H1 (cell line): Measurements from ENCODE around the gene PPP4R4.

Experiments used
- ATF2 ChIP-seq: IDR thresholded peaks from 2 replicates; pipeline ENCODE4 v1.6.1; 2012; ENCODE audit warnings: low read length, inconsistent platforms
- ATF3 ChIP-seq: IDR thresholded peaks from 2 replicates; pipeline ENCODE4 v1.6.1; 2011; ENCODE audit warnings: low read depth, mild to moderate bottlenecking, low read length; ENCODE audit not compliant: insufficient read depth
- BCL11A ChIP-seq, 2 experiments: IDR thresholded peaks; one replicate each; pipeline ENCODE4 v1.6.1; 2011; ENCODE audit warnings: low read depth in 2 of 2, low read length in 2 of 2, mild to moderate bottlenecking in 2 of 2
- CTCF ChIP-seq, 3 experiments: IDR thresholded peaks; 1 replicate in 2 of 3; 2 replicates in 1 of 3; pipeline versions ENCODE4 v1.5.1 to v1.6.1; 2011; ENCODE audit warnings: low read length in 3 of 3, mild to moderate bottlenecking in 3 of 3, inconsistent platforms in 2 of 3, low read depth in 1 of 3, moderate library complexity in 1 of 3; ENCODE audit not compliant: insufficient read depth in 1 of 3; ENCODE audit errors: control extremely low read depth in 1 of 3
- E2F6 ChIP-seq: IDR thresholded peaks from 2 replicates; pipeline ENCODE4 v1.6.1; 2012; ENCODE audit warnings: inconsistent platforms
- JUN ChIP-seq: IDR thresholded peaks from 2 replicates; pipeline ENCODE4 v1.6.1; 2011; ENCODE audit warnings: low read depth, mild to moderate bottlenecking, improper control_type of control experiment, low read length
- JUND ChIP-seq: IDR thresholded peaks from 2 replicates; pipeline ENCODE4 v1.6.1; 2011; ENCODE audit warnings: mild to moderate bottlenecking, improper control_type of control experiment, low read length
- KDM1A ChIP-seq: fragments of 200-600, 300-600 bp; sonication (generic); IDR thresholded peaks from 2 replicates; pipeline ENCODE4 v1.7.1; 2016; ENCODE audit warnings: mild to moderate bottlenecking, low read length, borderline replicate concordance
- KDM5A ChIP-seq: fragments of 200-600 bp; IDR thresholded peaks from 2 replicates; pipeline ENCODE4 v1.7.1; 2012; ENCODE audit warnings: mild to moderate bottlenecking, low read length, inconsistent platforms, mixed read lengths
- POLR2A ChIP-seq, 2 experiments: IDR thresholded peaks; 1 replicate in 1 of 2; 2 replicates in 1 of 2; pipeline ENCODE4 v1.6.1; 2011; ENCODE audit warnings: low read depth in 2 of 2, low read length in 2 of 2, mild to moderate bottlenecking in 2 of 2; ENCODE audit errors: control extremely low read depth in 1 of 2
- RBBP5 ChIP-seq: IDR thresholded peaks from 2 replicates; pipeline ENCODE4 v1.7.1; 2012; ENCODE audit warnings: low read depth, mild to moderate bottlenecking, inconsistent platforms, low read length, moderate library complexity, borderline replicate concordance
- YY1 ChIP-seq: IDR thresholded peaks from 2 replicates; pipeline ENCODE4 v1.6.1; 2011; ENCODE audit warnings: low read depth, mild to moderate bottlenecking, low read length

- no peak for TF ChIP-seq RBBP5
- TF ChIP-seq JUN = no peak
- TF ChIP-seq JUND = no peak
- TF ChIP-seq POLR2A (IDR thresholded peaks at IDR 0.05; ENCODE audit: control extremely low read depth in 1 of 2, low read depth in 2 of 2, low read length in 2 of 2) = no peak
- TF ChIP-seq YY1 = no peak
- TF ChIP-seq ATF2 = no peak
- TF ChIP-seq KDM1A = no peak
- TF ChIP-seq CTCF (IDR thresholded peaks at IDR 0.05; ENCODE audit: control extremely low read depth in 1 of 3, insufficient read depth in 1 of 3, low read depth in 1 of 3, low read length in 3 of 3) = no peak
- no peak for TF ChIP-seq E2F6
- no peak for TF ChIP-seq KDM5A
- no peak for TF ChIP-seq BCL11A (IDR thresholded peaks at IDR 0.05; ENCODE audit: low read depth in 2 of 2, low read length in 2 of 2)
- TF ChIP-seq ATF3 = no peak
Observed at GRCh38 chr14:94237046-94237445, 62.9 kb downstream of the PPP4R4 start.
